ENCODE measurements around the gene CDYL. TPM values are rescaled to one million over a fixed set of nuclear protein-coding genes. Genes with fewer than 3 reads are reported as not detected.
A peak's percentile ranks its signal among the peaks of the same experiment; 100 is the strongest.

Gene CDYL
- polyA plus RNA-seq, 3 donors = 2.9 to 21.2 (median 4.2) TPM

- H3K27ac ChIP-seq (ENCODE audit: low read depth in 1 of 2, low read length in 2 of 2) = peak overlapping the region in 1 of 2 donors; percentile 37
- Mint-ChIP-seq H3K27me3 (ENCODE audit: low read depth in 3 of 3) (peaks cover 0 to under 1% (median 0%) of the 10 kb centered on the region in 3 donors), H3K27ac (peak overlapping the region in 4 of 7 donors; percentile 5 to 81 (median 38)), H3K9me3 (peaks cover 0 to 2% (median 0%) of the 10 kb centered on the region in 7 donors), H3K36me3 (peaks cover 11 to 15% of the 10 kb centered on the region in 2 donors), H3K4me3 (no peak overlapping the region), H3K4me1 (peaks cover 53% of the 10 kb centered on the region)
- H3K4me3 ChIP-seq (replicated peaks in 1 of 3; ENCODE audit: low read depth in 2 of 3, low read length in 3 of 3) = no peak overlapping the region
- no peak for DNase-seq
- WGBS (ENCODE audit: insufficient coverage) = 89% methylated on average over 5 of the region's 8 CpGs
- H3K79me2 ChIP-seq (ENCODE audit: insufficient read depth, low read length) = peaks cover 85% of the 10 kb centered on the region
- H3K4me2 ChIP-seq (replicated peaks; ENCODE audit: extremely low read depth, low read length, poor library complexity, severe bottlenecking) = no peak overlapping the region
- H3K9me3 ChIP-seq (replicated peaks in 1 of 2; ENCODE audit: control insufficient read depth in 1 of 2, insufficient read depth in 1 of 2, low read length in 2 of 2) = peaks cover 0 to 6% of the 10 kb centered on the region in 2 donors
- no peak for TF ChIP-seq CTCF (IDR thresholded peaks at IDR 0.05)
- H3K27me3 ChIP-seq (ENCODE audit: control insufficient read depth in 2 of 2, insufficient read depth in 2 of 2, low read length in 2 of 2) = no peaks in the 10 kb centered on the region
- H3K36me3 ChIP-seq (replicated peaks in 1 of 2; ENCODE audit: control insufficient read depth in 1 of 2, insufficient read depth in 2 of 2, low read length in 2 of 2) = peaks cover 0 to 7% of the 10 kb centered on the region in 2 donors
- peaks cover 94% of the 10 kb centered on the region for H4K20me1 ChIP-seq (ENCODE audit: insufficient read depth, low read length)
- intact Hi-C loops (cut with micrococcal nuclease) = no loop called here
- H3K9ac ChIP-seq (ENCODE audit: insufficient read depth, low read length, poor library complexity, severe bottlenecking) = no peak overlapping the region
- no peak overlapping the region for H2AFZ ChIP-seq (ENCODE audit: insufficient read depth, low read depth, low read length, poor library complexity, severe bottlenecking)
- H3K4me1 ChIP-seq (ENCODE audit: control insufficient read depth in 1 of 2, insufficient read depth in 2 of 2, low read length in 2 of 2) = peaks cover 7 to 11% of the 10 kb centered on the region in 2 donors
These were observed 82.2 kb downstream of the CDYL start for GRCh38 chr6:4858194-4859015.

DNA sequence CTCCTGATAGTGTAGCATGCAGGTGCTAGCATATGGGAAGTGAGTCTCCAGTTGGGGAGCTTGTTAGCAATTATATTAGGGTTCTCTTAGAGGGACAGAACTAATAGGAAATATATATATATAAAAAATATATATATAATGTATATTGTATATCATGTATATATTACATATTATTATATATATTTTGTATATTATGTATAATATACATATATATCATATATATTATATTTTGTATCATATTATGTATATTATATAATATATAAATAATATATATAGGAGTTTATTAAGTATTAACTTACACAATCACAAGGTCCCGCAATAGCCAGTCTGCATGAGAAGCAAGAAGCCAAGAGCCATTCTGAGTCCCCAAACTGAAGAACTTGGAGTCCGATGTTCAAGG lies 84.2 kb downstream of the CDYL start:
- H3K9me3 Mint-ChIP-seq = peaks cover 4 to 15% (median 11%) of the 10 kb centered on the region in 7 donors
- TF ChIP-seq CTCF (IDR thresholded peaks at IDR 0.05) = no peak
- Histone ChIP-seq H3K9me3 (replicated peaks in 1 of 2; ENCODE audit: control insufficient read depth in 1 of 2, insufficient read depth in 1 of 2, low read length in 2 of 2) (peaks cover 4 to 17% of the 10 kb centered on the region in 2 donors), H3K79me2 (ENCODE audit: insufficient read depth, low read length) (peaks cover 81% of the 10 kb centered on the region), H3K4me1 (ENCODE audit: control insufficient read depth in 1 of 2, insufficient read depth in 2 of 2, low read length in 2 of 2) (peaks cover 7 to 11% of the 10 kb centered on the region in 2 donors), H3K36me3 (replicated peaks in 1 of 2; ENCODE audit: control insufficient read depth in 1 of 2, insufficient read depth in 2 of 2, low read length in 2 of 2) (peaks cover 0 to 6% of the 10 kb centered on the region in 2 donors), H3K4me2 (replicated peaks; ENCODE audit: extremely low read depth, low read length, poor library complexity, severe bottlenecking) (no peak overlapping the region), H2AFZ (ENCODE audit: insufficient read depth, low read depth, low read length, poor library complexity, severe bottlenecking) (no peak overlapping the region), H4K20me1 (ENCODE audit: insufficient read depth, low read length) (peaks cover 78% of the 10 kb centered on the region), H3K9ac (ENCODE audit: insufficient read depth, low read length, poor library complexity, severe bottlenecking) (no peak overlapping the region), H3K4me3 (replicated peaks in 1 of 3; ENCODE audit: low read depth in 2 of 3, low read length in 3 of 3) (no peak overlapping the region), H3K27me3 (ENCODE audit: control insufficient read depth in 2 of 2, insufficient read depth in 2 of 2, low read length in 2 of 2) (no peaks in the 10 kb centered on the region), H3K27ac (ENCODE audit: low read depth in 1 of 2, low read length in 2 of 2) (no peak overlapping the region)
- peaks cover 48% of the 10 kb centered on the region for H3K4me1 Mint-ChIP-seq
- no peak for DNase-seq
- intact Hi-C loops (cut with micrococcal nuclease) = no loop called here
- peak overlapping the region in 1 of 7 donors; percentile 34 for H3K27ac Mint-ChIP-seq
- WGBS (ENCODE audit: insufficient coverage) = no CpG with 5 or more reads among the region's 2 CpGs
- H3K36me3 Mint-ChIP-seq = peaks cover 12 to 14% of the 10 kb centered on the region in 2 donors
- no peaks in the 10 kb centered on the region for H3K27me3 Mint-ChIP-seq (ENCODE audit: low read depth in 3 of 3)
- no peak overlapping the region for H3K4me3 Mint-ChIP-seq
